ENCODE data around the gene DUSP10. TPM values are rescaled to one million over a fixed set of nuclear protein-coding genes. Genes with fewer than 3 reads are reported as not detected.

DUSP10 gene
- total and polyA plus RNA-seq, 2 donors (not counting 1 experiment from before 2014, with no cell fraction given), result 22.8 to 37.7 TPM

- Histone ChIP-seq H2AFZ (ENCODE audit: insufficient read depth, low read depth, low read length, poor library complexity, severe bottlenecking) (no peak overlapping the region), H3K36me3 (replicated peaks in 1 of 2; ENCODE audit: control extremely low read depth in 1 of 2, control insufficient read depth in 1 of 2, extremely low read depth in 1 of 2, insufficient read depth in 2 of 2, low read length in 1 of 2) (no peaks in the 10 kb centered on the region), H4K20me1 (ENCODE audit: control insufficient read depth, insufficient read depth, low read length, poor library complexity, severe bottlenecking) (no peaks in the 10 kb centered on the region), H3K4me3 (ENCODE audit: control extremely low read depth in 1 of 5, extremely low read depth in 1 of 5, insufficient read depth in 1 of 5, low read depth in 2 of 5, low read length in 4 of 5) (no peak overlapping the region), H3K27ac (ENCODE audit: low read length in 2 of 2) (no peak overlapping the region), H3K9me3 (ENCODE audit: control extremely low read depth in 1 of 3, control insufficient read depth in 2 of 3, insufficient read depth in 1 of 3, low read length in 2 of 3) (no peaks in the 10 kb centered on the region), H3K79me2 (ENCODE audit: control insufficient read depth, insufficient read depth, low read length) (no peaks in the 10 kb centered on the region), H3K9ac (ENCODE audit: low read length) (no peak overlapping the region), H3K4me2 (replicated peaks; ENCODE audit: low read depth, low read length, poor library complexity, severe bottlenecking) (no peak overlapping the region), H3K4me1 (ENCODE audit: control insufficient read depth in 2 of 2, insufficient read depth in 2 of 2, low read length in 2 of 2) (no peaks in the 10 kb centered on the region), H3K27me3 (replicated peaks in 1 of 4; ENCODE audit: control extremely low read depth in 1 of 4, control insufficient read depth in 3 of 4, insufficient read depth in 4 of 4, low read length in 3 of 4) (no peaks in the 10 kb centered on the region)
- Mint-ChIP-seq H3K4me3 (no peak overlapping the region), H3K4me1 (no peaks in the 10 kb centered on the region), H3K27me3 (no peaks in the 10 kb centered on the region), H3K9me3 (ENCODE audit: insufficient read depth) (no peaks in the 10 kb centered on the region), H3K27ac (no peak overlapping the region)
- ChIA-PET POLR2A (no interaction called here), CTCF (no interaction called here)
- intact Hi-C loops (cut with micrococcal nuclease), result no loop called here
- ATAC-seq (ENCODE audit: low read depth) (no peak), DNase-seq (no peak)
- WGBS (ENCODE audit: insufficient coverage), result no CpG with 5 or more reads among the region's 4 CpGs
- TF ChIP-seq CTCF (IDR thresholded peaks at IDR 0.05), result no peak
- TF ChIP-seq EZH2 (IDR thresholded peaks at IDR 0.05; ENCODE audit: borderline replicate concordance, insufficient read depth, low read depth, low read length, poor library complexity, severe bottlenecking), result no peak
Measured at GRCh38 chr1:221687836-221688487, 53.9 kb downstream of the DUSP10 start.

- H3K4me2 ChIP-seq (replicated peaks; ENCODE audit: low read depth, low read length, poor library complexity, severe bottlenecking), result no peak overlapping the region
- no peaks in the 10 kb centered on the region for H4K20me1 ChIP-seq (ENCODE audit: control insufficient read depth, insufficient read depth, low read length, poor library complexity, severe bottlenecking)
- Mint-ChIP-seq H3K4me1 (no peaks in the 10 kb centered on the region), H3K27me3 (no peaks in the 10 kb centered on the region), H3K27ac (no peak overlapping the region), H3K9me3 (ENCODE audit: insufficient read depth) (peaks cover 12% of the 10 kb centered on the region), H3K4me3 (no peak overlapping the region)
- ATAC-seq (ENCODE audit: low read depth) (no peak), DNase-seq (no peak)
- peaks cover 0 to 6% (median 5%) of the 10 kb centered on the region in 3 donors for H3K9me3 ChIP-seq (ENCODE audit: control extremely low read depth in 1 of 3, control insufficient read depth in 2 of 3, insufficient read depth in 1 of 3, low read length in 2 of 3)
- intact Hi-C loops (cut with micrococcal nuclease), result no loop called here
- H3K79me2 ChIP-seq (ENCODE audit: control insufficient read depth, insufficient read depth, low read length), result no peaks in the 10 kb centered on the region
- no peak overlapping the region for H3K9ac ChIP-seq (ENCODE audit: low read length)
- no peaks in the 10 kb centered on the region for H3K27me3 ChIP-seq (replicated peaks in 1 of 4; ENCODE audit: control extremely low read depth in 1 of 4, control insufficient read depth in 3 of 4, insufficient read depth in 4 of 4, low read length in 3 of 4)
- no CpG with 5 or more reads among the region's 2 CpGs for WGBS (ENCODE audit: insufficient coverage)
- H3K36me3 ChIP-seq (replicated peaks in 1 of 2; ENCODE audit: control extremely low read depth in 1 of 2, control insufficient read depth in 1 of 2, extremely low read depth in 1 of 2, insufficient read depth in 2 of 2, low read length in 1 of 2), result no peaks in the 10 kb centered on the region
- no peak overlapping the region for H3K4me3 ChIP-seq (ENCODE audit: control extremely low read depth in 1 of 5, extremely low read depth in 1 of 5, insufficient read depth in 1 of 5, low read depth in 2 of 5, low read length in 4 of 5)
- H3K4me1 ChIP-seq (ENCODE audit: control insufficient read depth in 2 of 2, insufficient read depth in 2 of 2, low read length in 2 of 2), result no peaks in the 10 kb centered on the region
- POLR2A ChIA-PET, result no interaction called here
- CTCF ChIA-PET, result no interaction called here
- H2AFZ ChIP-seq (ENCODE audit: insufficient read depth, low read depth, low read length, poor library complexity, severe bottlenecking), result no peak overlapping the region
- no peak overlapping the region for H3K27ac ChIP-seq (ENCODE audit: low read length in 2 of 2)
- TF ChIP-seq EZH2 (IDR thresholded peaks at IDR 0.05; ENCODE audit: borderline replicate concordance, insufficient read depth, low read depth, low read length, poor library complexity, severe bottlenecking) (no peak), CTCF (IDR thresholded peaks at IDR 0.05) (no peak)
Measured at GRCh38 chr1:221683681-221684080, 58.2 kb downstream of the DUSP10 start.

Data from B cell (primary cell).